ENCODE data around the gene RPRD1B. TPM values are rescaled to one million over a fixed set of nuclear protein-coding genes. Genes with fewer than 3 reads are reported as not detected.

RPRD1B gene
- total and polyA plus RNA-seq, 2 of the 13 experiments (the other 11 are each of a cell fraction or from before 2014, with no cell fraction given): 31.1 to 41.5 TPM

- TF ChIP-seq ZBTB49 (CRISPR knock-in tag; IDR thresholded peaks at IDR 0.05; ENCODE audit: borderline replicate concordance): peak; percentile 78; the same call in 1 of the 2 replicates
- no peak for TF ChIP-seq EZH2 (conservative IDR thresholded peaks at IDR 0.05; ENCODE audit: low read depth, low read length)
- peak; percentile 77 for TF ChIP-seq AGO1 (IDR thresholded peaks at IDR 0.05; ENCODE audit: low read depth, low read length, poor library complexity, severe bottlenecking)
- peak; percentile 90 for TF ChIP-seq ZFY (CRISPR knock-in tag; IDR thresholded peaks at IDR 0.05)
- peak; percentile 87; the same call in 1 of the 2 replicates for TF ChIP-seq ZNF790 (CRISPR knock-in tag; IDR thresholded peaks at IDR 0.05; ENCODE audit: borderline replicate concordance)
- peak; percentile 81 for TF ChIP-seq ZNF264 (CRISPR knock-in tag; IDR thresholded peaks at IDR 0.05)
- TF ChIP-seq ZNF496 (CRISPR knock-in tag; IDR thresholded peaks at IDR 0.05; ENCODE audit: insufficient replicate concordance): no peak
- TF ChIP-seq ZNF878 (CRISPR knock-in tag; IDR thresholded peaks at IDR 0.05): peak; percentile 96
- peak; percentile 81; the same call in 1 of the 2 replicates for TF ChIP-seq ZNF530 (CRISPR knock-in tag; IDR thresholded peaks at IDR 0.05; ENCODE audit: low read depth)
- peak; percentile 92 for TF ChIP-seq E2F2 (CRISPR knock-in tag; IDR thresholded peaks at IDR 0.05; ENCODE audit: borderline replicate concordance)
- peak; percentile 92; the same call in 1 of the 2 replicates for TF ChIP-seq ZNF501 (CRISPR knock-in tag; IDR thresholded peaks at IDR 0.05)
- peak; percentile 95 for TF ChIP-seq ZNF383 (CRISPR knock-in tag; IDR thresholded peaks at IDR 0.05; ENCODE audit: borderline replicate concordance)
- TF ChIP-seq CSRNP2 (CRISPR knock-in tag; conservative IDR thresholded peaks at IDR 0.05; ENCODE audit: low read depth): no peak
- TF ChIP-seq NRL (CRISPR knock-in tag; IDR thresholded peaks at IDR 0.05; ENCODE audit: borderline replicate concordance): peak; percentile 93
- TF ChIP-seq ZNF160 (CRISPR knock-in tag; IDR thresholded peaks at IDR 0.05): peak; percentile 75
- TF ChIP-seq ZGPAT (CRISPR knock-in tag; IDR thresholded peaks at IDR 0.05): peak; percentile 99
- peak; percentile 89; the same call in 1 of the 2 replicates for TF ChIP-seq POGK (CRISPR knock-in tag; conservative IDR thresholded peaks at IDR 0.05)
- peak; percentile 96 for TF ChIP-seq SMYD3 (CRISPR knock-in tag; IDR thresholded peaks at IDR 0.05)
- no peak for TF ChIP-seq LCORL (IDR thresholded peaks at IDR 0.05)
- TF ChIP-seq LCORL (CRISPR knock-in tag; IDR thresholded peaks at IDR 0.05): peak; percentile 71
These were observed at the start of gene RPRD1B, which contains the start of gene TTI1 (continued) for GRCh38 chr20:38033330-38034107.
